ENCODE measurements around the gene LSM4. TPM values are rescaled to one million over a fixed set of nuclear protein-coding genes. Genes with fewer than 3 reads are reported as not detected.
A peak's percentile ranks its signal among the peaks of the same experiment; 100 is the strongest.

The LSM4 gene
- total and polyA plus RNA-seq, 10 of the 15 experiments (the other 5 are each of a cell fraction or from before 2014, with no cell fraction given), result 12.6 to 652 (median 217) TPM

Small RNA genes lying within 50 kb of the gene (microRNA-seq; reads per million reads assigned to microRNA genes)
- gene MIR3188, result 10.0 reads per million, percentile 44 among the genes with 10 or more reads in this experiment

Small RNA genes lying within 50 kb of the gene (small RNA-seq; reads per million reads assigned to genes)
- gene MIR3188, result 0.90 reads per million, percentile 28 among the genes with 10 or more reads in this experiment
- gene RN7SL513P, result not detected
- gene RPL39P38, result not detected

Other genes starting within 250 kb of the LSM4 start
Only the 7 nearest of the 18 such genes appear.
- 0.28 and 1.1 TPM in 2 replicates for gene PDE4C, start 96.6 kb downstream of the LSM4 start, total RNA-seq (2014; rRNA removed)
- 0.14 and 0.40 TPM in 2 replicates for gene PDE4C, start 96.6 kb downstream of the LSM4 start, total RNA-seq (2014; rRNA removed; fragmentation: Illumina TruSeq; extraction: Trizol)
- gene PDE4C, start 96.6 kb downstream of the LSM4 start, total RNA-seq (2021), result 0.27 and 0.67 TPM in 2 replicates
- 0.19 and 0.43 TPM in 2 replicates for gene PDE4C, start 96.6 kb downstream of the LSM4 start, polyA plus RNA-seq (2011; rRNA removed)
- gene PDE4C, start 96.6 kb downstream of the LSM4 start, polyA plus RNA-seq (2014; fragmentation: Illumina TruSeq; extraction: Trizol), result 0.15 TPM in 1 of 2 replicates, not detected in the other
- gene PDE4C, start 96.6 kb downstream of the LSM4 start, polyA plus RNA-seq (2014; fragmentation: Nextera tagmentation; extraction: Ambion mirVana), result under 1 TPM; 0.08 to 0.13 TPM
- gene PDE4C, start 96.6 kb downstream of the LSM4 start, polyA plus RNA-seq (2014; rRNA removed), result 0.27 and 0.73 TPM in 2 replicates
- gene PDE4C, start 96.6 kb downstream of the LSM4 start, polyA plus RNA-seq (2016; fragmentation: Nextera tagmentation; extraction: Ambion mirVana), result under 1 TPM; 0.13 to 0.47 TPM
- gene IQCN, start 48.6 kb downstream of the LSM4 start, total RNA-seq (2014; rRNA removed), result 0.23 and 0.27 TPM in 2 replicates
- 0.27 and 0.28 TPM in 2 replicates for gene IQCN, start 48.6 kb downstream of the LSM4 start, total RNA-seq (2014; rRNA removed; fragmentation: Illumina TruSeq; extraction: Trizol)
- 0.54 and 0.64 TPM in 2 replicates for gene IQCN, start 48.6 kb downstream of the LSM4 start, total RNA-seq (2021)
- 0.01 TPM in 1 of 2 replicates, not detected in the other for gene IQCN, start 48.6 kb downstream of the LSM4 start, polyA plus RNA-seq (2011; rRNA removed)
- gene IQCN, start 48.6 kb downstream of the LSM4 start, polyA plus RNA-seq (2014; fragmentation: Illumina TruSeq; extraction: Trizol), result 0.08 and 0.19 TPM in 2 replicates
- gene IQCN, start 48.6 kb downstream of the LSM4 start, polyA plus RNA-seq (2014; fragmentation: Nextera tagmentation; extraction: Ambion mirVana), result not detected
- 0.45 and 0.72 TPM in 2 replicates for gene IQCN, start 48.6 kb downstream of the LSM4 start, polyA plus RNA-seq (2014; rRNA removed)
- under 1 TPM in 1 of 2 experiments, not detected in 1; 0.07 TPM for gene IQCN, start 48.6 kb downstream of the LSM4 start, polyA plus RNA-seq (2016; fragmentation: Nextera tagmentation; extraction: Ambion mirVana)
- 91.3 and 116 TPM in 2 replicates for gene JUND, start 41.5 kb downstream of the LSM4 start, total RNA-seq (2014; rRNA removed)
- 16.9 and 19.1 TPM in 2 replicates for gene JUND, start 41.5 kb downstream of the LSM4 start, total RNA-seq (2014; rRNA removed; fragmentation: Illumina TruSeq; extraction: Trizol)
- 164 and 176 TPM in 2 replicates for gene JUND, start 41.5 kb downstream of the LSM4 start, total RNA-seq (2021)
- gene JUND, start 41.5 kb downstream of the LSM4 start, polyA plus RNA-seq (2011; rRNA removed), result 9.2 and 18.6 TPM in 2 replicates
- 20.3 and 26.8 TPM in 2 replicates for gene JUND, start 41.5 kb downstream of the LSM4 start, polyA plus RNA-seq (2014; fragmentation: Illumina TruSeq; extraction: Trizol)
- 10 to 100 TPM; 11.2 to 16.0 TPM for gene JUND, start 41.5 kb downstream of the LSM4 start, polyA plus RNA-seq (2014; fragmentation: Nextera tagmentation; extraction: Ambion mirVana)
- gene JUND, start 41.5 kb downstream of the LSM4 start, polyA plus RNA-seq (2014; rRNA removed), result 148 and 166 TPM in 2 replicates
- gene JUND, start 41.5 kb downstream of the LSM4 start, polyA plus RNA-seq (2016; fragmentation: Nextera tagmentation; extraction: Ambion mirVana), result 1 to 10 TPM; 7.4 to 9.1 TPM
- 14.6 and 15.5 TPM in 2 replicates for gene PGPEP1, start 17.5 kb upstream of the LSM4 start, total RNA-seq (2014; rRNA removed)
- gene PGPEP1, start 17.5 kb upstream of the LSM4 start, total RNA-seq (2014; rRNA removed; fragmentation: Illumina TruSeq; extraction: Trizol), result 22.8 and 25.1 TPM in 2 replicates
- 37.9 and 39.4 TPM in 2 replicates for gene PGPEP1, start 17.5 kb upstream of the LSM4 start, total RNA-seq (2021)
- gene PGPEP1, start 17.5 kb upstream of the LSM4 start, polyA plus RNA-seq (2011; rRNA removed), result 21.4 and 33.7 TPM in 2 replicates
- gene PGPEP1, start 17.5 kb upstream of the LSM4 start, polyA plus RNA-seq (2014; fragmentation: Illumina TruSeq; extraction: Trizol), result 11.3 and 14.4 TPM in 2 replicates
- 10 to 100 TPM; 13.8 to 13.9 TPM for gene PGPEP1, start 17.5 kb upstream of the LSM4 start, polyA plus RNA-seq (2014; fragmentation: Nextera tagmentation; extraction: Ambion mirVana)
- gene PGPEP1, start 17.5 kb upstream of the LSM4 start, polyA plus RNA-seq (2014; rRNA removed), result 18.2 and 20.7 TPM in 2 replicates
- gene PGPEP1, start 17.5 kb upstream of the LSM4 start, polyA plus RNA-seq (2016; fragmentation: Nextera tagmentation; extraction: Ambion mirVana), result 10 to 100 TPM; 15.9 to 20.5 TPM
- gene GDF15, start 63.1 kb upstream of the LSM4 start, total RNA-seq (2014; rRNA removed), result 1.4 and 1.8 TPM in 2 replicates
- gene GDF15, start 63.1 kb upstream of the LSM4 start, total RNA-seq (2014; rRNA removed; fragmentation: Illumina TruSeq; extraction: Trizol), result 0.31 and 0.60 TPM in 2 replicates
- gene GDF15, start 63.1 kb upstream of the LSM4 start, total RNA-seq (2021), result 1.6 and 2.2 TPM in 2 replicates
- gene GDF15, start 63.1 kb upstream of the LSM4 start, polyA plus RNA-seq (2011; rRNA removed), result 0.22 and 0.46 TPM in 2 replicates
- 0.29 and 0.92 TPM in 2 replicates for gene GDF15, start 63.1 kb upstream of the LSM4 start, polyA plus RNA-seq (2014; fragmentation: Illumina TruSeq; extraction: Trizol)
- under 1 TPM in 1 of 2 experiments, not detected in 1; 0.11 TPM for gene GDF15, start 63.1 kb upstream of the LSM4 start, polyA plus RNA-seq (2014; fragmentation: Nextera tagmentation; extraction: Ambion mirVana)
- gene GDF15, start 63.1 kb upstream of the LSM4 start, polyA plus RNA-seq (2014; rRNA removed), result 1.4 and 1.6 TPM in 2 replicates
- gene GDF15, start 63.1 kb upstream of the LSM4 start, polyA plus RNA-seq (2016; fragmentation: Nextera tagmentation; extraction: Ambion mirVana), result 1 to 10 TPM; 2.8 to 3.6 TPM
- gene LRRC25, start 74.5 kb upstream of the LSM4 start, total RNA-seq (2014; rRNA removed), result 2.5 and 2.9 TPM in 2 replicates
- gene LRRC25, start 74.5 kb upstream of the LSM4 start, total RNA-seq (2014; rRNA removed; fragmentation: Illumina TruSeq; extraction: Trizol), result 1.1 TPM in 2 replicates
- gene LRRC25, start 74.5 kb upstream of the LSM4 start, total RNA-seq (2021), result 2.7 TPM in 2 replicates
- 0.19 and 0.38 TPM in 2 replicates for gene LRRC25, start 74.5 kb upstream of the LSM4 start, polyA plus RNA-seq (2011; rRNA removed)
- 1.00 and 1.3 TPM in 2 replicates for gene LRRC25, start 74.5 kb upstream of the LSM4 start, polyA plus RNA-seq (2014; fragmentation: Illumina TruSeq; extraction: Trizol)
- under 1 TPM; 0.50 to 0.53 TPM for gene LRRC25, start 74.5 kb upstream of the LSM4 start, polyA plus RNA-seq (2014; fragmentation: Nextera tagmentation; extraction: Ambion mirVana)
- 2.1 and 2.7 TPM in 2 replicates for gene LRRC25, start 74.5 kb upstream of the LSM4 start, polyA plus RNA-seq (2014; rRNA removed)
- 1 to 10 TPM; 1.2 to 1.6 TPM for gene LRRC25, start 74.5 kb upstream of the LSM4 start, polyA plus RNA-seq (2016; fragmentation: Nextera tagmentation; extraction: Ambion mirVana)
- 91.4 and 122 TPM in 2 replicates for gene SSBP4, start 96.3 kb upstream of the LSM4 start, total RNA-seq (2014; rRNA removed)
- gene SSBP4, start 96.3 kb upstream of the LSM4 start, total RNA-seq (2014; rRNA removed; fragmentation: Illumina TruSeq; extraction: Trizol), result 32.9 and 39.5 TPM in 2 replicates
- gene SSBP4, start 96.3 kb upstream of the LSM4 start, total RNA-seq (2021), result 131 and 150 TPM in 2 replicates
- gene SSBP4, start 96.3 kb upstream of the LSM4 start, polyA plus RNA-seq (2011; rRNA removed), result 11.5 and 19.0 TPM in 2 replicates
- 7.1 and 22.5 TPM in 2 replicates for gene SSBP4, start 96.3 kb upstream of the LSM4 start, polyA plus RNA-seq (2014; fragmentation: Illumina TruSeq; extraction: Trizol)
- gene SSBP4, start 96.3 kb upstream of the LSM4 start, polyA plus RNA-seq (2014; fragmentation: Nextera tagmentation; extraction: Ambion mirVana), result 1 to 10 TPM in 1 of 2 experiments, under 1 TPM in 1; 0.37 to 6.6 TPM
- 98.3 and 119 TPM in 2 replicates for gene SSBP4, start 96.3 kb upstream of the LSM4 start, polyA plus RNA-seq (2014; rRNA removed)
- 10 to 100 TPM; 38.3 to 58.5 TPM for gene SSBP4, start 96.3 kb upstream of the LSM4 start, polyA plus RNA-seq (2016; fragmentation: Nextera tagmentation; extraction: Ambion mirVana)